HepG2 (cell line): ENCODE data around the gene EFNA3. TPM values are rescaled to one million over a fixed set of nuclear protein-coding genes. Genes with fewer than 3 reads are reported as not detected.

Experiments used
- ATAC-seq: fragments of 200-7000 bp; cut with Tn5 transposase; 3 replicates; pipeline ENCODE4 v1.9.1; 2020; ENCODE audit warnings: mild to moderate bottlenecking, moderate library complexity
- BruUV-seq: library from RNA; stranded (reverse); fragments of 400-500 nt; replicated peaks from 2 replicates; lab custom pipeline; 2021; lab: Mats Ljungman, UMichigan
- CTCF ChIA-PET: fragments of 300-600 bp; formaldehyde crosslinking; extraction: SDS; loops from one replicate; lab custom pipeline; 2021; ENCODE audit warnings: low total read pairs, inconsistent platforms, low intra/inter-chr PET ratio; lab: Yijun Ruan, JAX
- POLR2A ChIA-PET: fragments of 350-600 bp; sonication (Branson Sonifier 250); formaldehyde crosslinking; loops from one replicate; lab custom pipeline; 2020; ENCODE audit warnings: antibody characterized with exemption, inconsistent platforms; lab: Yijun Ruan, JAX
- DNase-seq: peaks from one replicate; pipeline ENCODE4 v3.0.0-alpha.2; 2015; ENCODE audit warnings: low spot score
- FAIRE-seq: peaks from 3 replicates; lab custom pipeline; 2011; peaks lifted over from hg19 to GRCh38; lab: Jason Lieb, UNC
- H2AFZ ChIP-seq: one replicate; pipeline ENCODE4 v1.6.1; 2011; ENCODE audit warnings: low read length, inconsistent platforms
- H3K27ac ChIP-seq: fragments of 300-600 bp; 3 replicates; pipeline ENCODE4 v1.8.0; 2011; ENCODE audit warnings: mixed run types, mild to moderate bottlenecking, mixed read lengths, low read length, inconsistent platforms; ENCODE audit not compliant: insufficient read depth; ENCODE audit errors: extremely low read length
- H3K27me3 ChIP-seq, 2 experiments: fragments of 200-600 bp in 1 of 2; 2 replicates in 1 of 2; 3 replicates in 1 of 2; pipeline versions ENCODE4 v1.6.0 to v1.8.0; 2011; ENCODE audit warnings: low read length in 2 of 2, mild to moderate bottlenecking in 2 of 2, moderate library complexity in 2 of 2, inconsistent platforms in 1 of 2; ENCODE audit not compliant: insufficient read depth in 2 of 2, control insufficient read depth in 1 of 2
- H3K36me3 ChIP-seq, 2 experiments: fragments of 200-600 bp in 1 of 2; replicated peaks in 1 of 2; 2 replicates in 1 of 2; 3 replicates in 1 of 2; pipeline versions ENCODE4 v1.5.1 to v1.8.0; 2011; ENCODE audit warnings: low read length in 2 of 2, inconsistent platforms in 1 of 2; ENCODE audit not compliant: insufficient read depth in 2 of 2, control insufficient read depth in 1 of 2
- H3K4me1 ChIP-seq: 2 replicates; pipeline ENCODE4 v1.5.1; 2012; ENCODE audit warnings: low read length, inconsistent platforms; ENCODE audit not compliant: insufficient read depth
- H3K4me2 ChIP-seq: 2 replicates; pipeline ENCODE4 v1.6.0; 2011; ENCODE audit warnings: low read depth, low read length, inconsistent platforms
- H3K4me3 ChIP-seq, 3 experiments: fragments of 200-600 bp in 1 of 3; sonication (generic), shearing (Covaris generic) in 1 of 3; replicated peaks in 1 of 3; 2 replicates each; pipeline ENCODE4 v1.5.1; 2011 to 2016; ENCODE audit warnings: low read length in 3 of 3, inconsistent platforms in 2 of 3, low read depth in 2 of 3, mild to moderate bottlenecking in 2 of 3, control low read depth in 1 of 3, mixed read lengths in 1 of 3; ENCODE audit not compliant: insufficient read depth in 1 of 3
- H3K79me2 ChIP-seq: one replicate; pipeline ENCODE4 v1.6.1; 2011; ENCODE audit warnings: low read length, inconsistent platforms; ENCODE audit not compliant: insufficient read depth
- H3K9ac ChIP-seq: 2 replicates; pipeline ENCODE4 v1.6.0; 2011; ENCODE audit warnings: mild to moderate bottlenecking, low read depth, low read length, inconsistent platforms; ENCODE audit not compliant: insufficient read depth
- H3K9me3 ChIP-seq: 2 replicates; pipeline ENCODE4 v1.5.1; 2012; ENCODE audit warnings: mild to moderate bottlenecking, low read length
- H4K20me1 ChIP-seq: 2 replicates; pipeline ENCODE4 v1.6.0; 2011; ENCODE audit warnings: inconsistent platforms, mild to moderate bottlenecking, low read length, moderate library complexity; ENCODE audit not compliant: insufficient read depth
- CBFB ChIP-seq: sonication (generic); formaldehyde crosslinking; IDR thresholded peaks from 2 replicates; pipeline ENCODE4 v1.4.0; 2020; ENCODE audit warnings: missing genetic modification reagents
- GABPB1 ChIP-seq: IDR thresholded peaks from 2 replicates; pipeline ENCODE4 v1.6.1; 2016; ENCODE audit warnings: mild to moderate bottlenecking, missing genetic modification reagents, moderate library complexity, missing compliant biosample characterization
- GATAD1 ChIP-seq: IDR thresholded peaks from 2 replicates; pipeline ENCODE4 v1.6.1; 2016; ENCODE audit warnings: missing genetic modification reagents, missing compliant biosample characterization
- GATAD2A ChIP-seq: IDR thresholded peaks from 2 replicates; pipeline ENCODE4 v1.6.1; 2016
- HES4 ChIP-seq: sonication (generic); formaldehyde crosslinking; IDR thresholded peaks from 2 replicates; pipeline ENCODE4 v1.9.0; 2021; ENCODE audit warnings: mild to moderate bottlenecking, missing genetic modification reagents, borderline replicate concordance
- HOXA3 ChIP-seq: sonication (generic); formaldehyde crosslinking; IDR thresholded peaks from 2 replicates; pipeline ENCODE4 v1.5.0; 2020; ENCODE audit warnings: missing genetic modification reagents
- KLF13 ChIP-seq: sonication (generic); formaldehyde crosslinking; IDR thresholded peaks from 2 replicates; pipeline ENCODE4 v1.4.0; 2020; ENCODE audit warnings: mild to moderate bottlenecking, missing genetic modification reagents
- KMT2A ChIP-seq: sonication (generic); formaldehyde crosslinking; IDR thresholded peaks from 2 replicates; pipeline ENCODE4 v1.4.0; 2020; ENCODE audit warnings: missing genetic modification reagents
- MED1 ChIP-seq: sonication (generic); formaldehyde crosslinking; IDR thresholded peaks from 2 replicates; pipeline ENCODE4 v1.4.0; 2020; ENCODE audit warnings: missing genetic modification reagents
- MTERF4 ChIP-seq: sonication (generic); formaldehyde crosslinking; IDR thresholded peaks from 2 replicates; pipeline ENCODE4 v1.8.0; 2023; ENCODE audit warnings: mild to moderate bottlenecking, missing genetic modification reagents
- MYC ChIP-seq: sonication (generic); formaldehyde crosslinking; IDR thresholded peaks from 2 replicates; pipeline ENCODE4 v1.9.0; 2021; ENCODE audit warnings: missing genetic modification reagents, borderline replicate concordance
- MYPOP ChIP-seq: sonication (generic); formaldehyde crosslinking; IDR thresholded peaks from 2 replicates; pipeline ENCODE4 v1.8.1; 2023; ENCODE audit warnings: mild to moderate bottlenecking, moderate library complexity, missing genetic modification reagents
- NCOA2 ChIP-seq: sonication (generic); formaldehyde crosslinking; IDR thresholded peaks from 2 replicates; pipeline ENCODE4 v1.8.0; 2022; ENCODE audit warnings: inconsistent platforms
- PITX1 ChIP-seq: sonication (generic); formaldehyde crosslinking; IDR thresholded peaks from 2 replicates; pipeline ENCODE4 v1.5.1; 2020; ENCODE audit warnings: mild to moderate bottlenecking, missing genetic modification reagents
- STAG1 ChIP-seq: sonication (generic); formaldehyde crosslinking; IDR thresholded peaks from 2 replicates; pipeline ENCODE4 v1.4.0; 2020; ENCODE audit warnings: missing genetic modification reagents
- ZBTB38 ChIP-seq: sonication (generic); formaldehyde crosslinking; IDR thresholded peaks from 2 replicates; pipeline ENCODE4 v1.5.1; 2020; ENCODE audit warnings: mild to moderate bottlenecking, missing genetic modification reagents
- ZFP1 ChIP-seq: IDR thresholded peaks from 2 replicates; pipeline ENCODE4 v1.6.1; 2016
- ZNF232 ChIP-seq: sonication (generic); formaldehyde crosslinking; IDR thresholded peaks from 2 replicates; pipeline ENCODE4 v1.4.0; 2020; ENCODE audit warnings: missing genetic modification reagents, borderline replicate concordance
- ZNF263 ChIP-seq: sonication (generic); formaldehyde crosslinking; IDR thresholded peaks from 2 replicates; pipeline ENCODE4 v1.4.0; 2020; ENCODE audit warnings: missing genetic modification reagents
- ZNF274 ChIP-seq: sonication (generic); formaldehyde crosslinking; IDR thresholded peaks from 2 replicates; pipeline ENCODE4 v1.5.1; 2020; ENCODE audit warnings: mild to moderate bottlenecking, missing genetic modification reagents
- ZNF33B ChIP-seq: sonication (generic); formaldehyde crosslinking; IDR thresholded peaks from 2 replicates; pipeline ENCODE4 v1.5.1; 2020; ENCODE audit warnings: mild to moderate bottlenecking, missing genetic modification reagents
- ZNF503 ChIP-seq: sonication (generic); formaldehyde crosslinking; IDR thresholded peaks from 2 replicates; pipeline ENCODE4 v1.4.0; 2020; ENCODE audit warnings: missing genetic modification reagents
- ZNF672 ChIP-seq: sonication (generic); formaldehyde crosslinking; IDR thresholded peaks from 2 replicates; pipeline ENCODE4 v1.8.1; 2022; ENCODE audit warnings: missing genetic modification reagents
- WGBS: methylation state at CpG from one replicate; pipeline ENCODE4 v1.1.6; 2017; ENCODE audit warnings: low lambda C conversion rate; 5-methylcytosine and 5-hydroxymethylcytosine counted together
- in situ Hi-C: cut with HindIII; loops from 2 replicates; pipeline ENCODE4 v1.10.0; 2017; ENCODE audit warnings: low pct_unique_long_range_greater_than_20kb; ENCODE audit not compliant: extremely low pct_ligation_motif_present
- intact Hi-C: fragments of 100-400 bp; cut with micrococcal nuclease; formaldehyde crosslinking; loops from one replicate; pipeline ENCODE4 v1.10.0; 2022; ENCODE audit not compliant: unreplicated experiment
- polyA plus RNA-seq, 8 experiments: library from polyadenylated mRNA; depleted of rRNA in 3 of 8; stranded (reverse) in 7 of 8; unstranded in 1 of 8; fragments of >200 nt; fragmentation: Illumina TruSeq in 4 of 8; extraction: Trizol in 4 of 8; gene quantifications; 2 replicates each; pipeline versions ENCODE4 v1.2.1 to v1.2.3, GENCODE V29; 2011 to 2016; ENCODE audit warnings: low read depth in 4 of 8, missing spikeins in 1 of 8, mixed read lengths in 1 of 8; ENCODE audit not compliant: insufficient read depth in 1 of 8
- total RNA-seq, 5 experiments: library from RNA; depleted of rRNA; stranded (reverse); fragments of >200 nt; fragmentation: Illumina TruSeq; extraction: Trizol; gene quantifications; 2 replicates each; pipeline ENCODE4 v1.2.3, GENCODE V29; 2016; ENCODE audit warnings: low read depth in 1 of 5

The EFNA3 gene
- total and polyA plus RNA-seq, 2 of the 13 experiments (the other 11 are each of a cell fraction or from before 2014, with no cell fraction given) = 1.0 to 5.7 TPM

GRCh38 chr1:155086128-155086741 is 7.6 kb downstream of the EFNA3 start:
- Histone ChIP-seq H3K27me3 (peaks cover 15 to 31% of the 10 kb centered on the region in 2 experiments), H3K4me1 (peaks cover 79% of the 10 kb centered on the region), H3K9ac (no peak overlapping the region; the same call in 1 of the 2 replicates), H2AFZ (no peak overlapping the region), H3K4me3 (peak overlapping the region; percentile 72 to 89 (median 75); a peak in 5 of 6 replicates), H3K36me3 (no peaks in the 10 kb centered on the region), H3K4me2 (peak overlapping the region; percentile 98), H3K9me3 (no peaks in the 10 kb centered on the region), H3K27ac (no peak overlapping the region), H3K79me2 (no peaks in the 10 kb centered on the region), H4K20me1 (peaks cover 3% of the 10 kb centered on the region; the same call in 1 of the 2 replicates)
- ATAC-seq = peak; percentile 36
- 3% methylated on average over 8 of the region's 24 CpGs for WGBS
- FAIRE-seq = no peak
- BruUV-seq = no TSS peak
- in situ Hi-C loops (no loop called here), intact Hi-C loops (loop anchor here (10.0 kb wide), 1 partner anchor 181 kb away; no protein-coding TSS in a partner anchor)
- POLR2A ChIA-PET = interaction anchor here (1.9 to 2.7 kb wide), 2 partner anchors 39 to 43 kb away, joined by 11 to 19 read pairs; no protein-coding TSS in a partner anchor
- CTCF ChIA-PET = interaction anchor here (1.1 to 2.0 kb wide), 2 partner anchors 82 to 87 kb away, joined by 3 to 7 read pairs; partner anchors contain the start of genes KRTCAP2 and TRIM46
- DNase-seq = no peak
- no peak for TF ChIP-seq MYPOP
- TF ChIP-seq PITX1 (CRISPR knock-in tag) = 0 out of 2 replicates have a peak, but pooled peaks have one; percentile 23
- TF ChIP-seq ZNF274 (CRISPR knock-in tag) = peak; percentile 44; the same call in 1 of the 2 replicates
- no peak for TF ChIP-seq KLF13
- TF ChIP-seq ZNF33B = no peak
- peak; percentile 60 for TF ChIP-seq HOXA3 (CRISPR knock-in tag)
- TF ChIP-seq MYC (CRISPR knock-in tag) = peak; percentile 74; the same call in 1 of the 2 replicates
- TF ChIP-seq KMT2A (CRISPR knock-in tag) = 0 out of 2 replicates have a peak, but pooled peaks have one; percentile 15
- TF ChIP-seq ZNF503 = no peak
- no peak for TF ChIP-seq ZNF232 (CRISPR knock-in tag)
- 0 out of 2 replicates have a peak, but pooled peaks have one; percentile 39 for TF ChIP-seq HES4 (CRISPR knock-in tag)
- no peak for TF ChIP-seq NCOA2 (CRISPR knock-in tag)
- no peak for TF ChIP-seq ZFP1
- TF ChIP-seq GATAD2A (CRISPR knock-in tag) = 0 out of 2 replicates have a peak, but pooled peaks have one; percentile 17
- 0 out of 2 replicates have a peak, but pooled peaks have one; percentile 40 for TF ChIP-seq ZNF672
- 0 out of 2 replicates have a peak, but pooled peaks have one; percentile 29 for TF ChIP-seq MED1 (CRISPR knock-in tag)
- TF ChIP-seq MTERF4 (CRISPR knock-in tag) = 0 out of 2 replicates have a peak, but pooled peaks have one; percentile 33
- no peak for TF ChIP-seq ZBTB38 (CRISPR knock-in tag)
- TF ChIP-seq CBFB (CRISPR knock-in tag) = 0 out of 2 replicates have a peak, but pooled peaks have one; percentile 54
- 0 out of 2 replicates have a peak, but pooled peaks have one; percentile 31 for TF ChIP-seq GABPB1 (CRISPR knock-in tag)
- TF ChIP-seq ZNF263 (CRISPR knock-in tag) = 0 out of 2 replicates have a peak, but pooled peaks have one; percentile 12
- peak; percentile 28 for TF ChIP-seq STAG1
- TF ChIP-seq GATAD1 (CRISPR knock-in tag) = 0 out of 2 replicates have a peak, but pooled peaks have one; percentile 35
